Progenitor cell of endocrine pancreas (in vitro differentiated cells): ENCODE measurements around the gene ZNF804B. TPM values are rescaled to one million over a fixed set of nuclear protein-coding genes. Genes with fewer than 3 reads are reported as not detected.

Experiments used
- DNase-seq: peaks from one replicate; pipeline ENCODE4 v3.0.0; 2021; ENCODE audit warnings: low spot score; ENCODE audit not compliant: unreplicated experiment
- H3K27ac Mint-ChIP-seq: 2 replicates; pipeline ENCODE4 v1.8.0; 2021; ENCODE audit warnings: mild to moderate bottlenecking, moderate library complexity, mixed read lengths
- H3K27me3 Mint-ChIP-seq: 2 replicates; pipeline ENCODE4 v1.8.0; 2021; ENCODE audit warnings: mixed read lengths
- H3K36me3 Mint-ChIP-seq: 2 replicates; pipeline ENCODE4 v1.8.0; 2022; ENCODE audit warnings: mixed read lengths; ENCODE audit not compliant: insufficient read depth
- H3K4me1 Mint-ChIP-seq: 2 replicates; pipeline ENCODE4 v1.8.0; 2021; ENCODE audit warnings: low read depth, mixed read lengths
- H3K4me3 Mint-ChIP-seq: 2 replicates; pipeline ENCODE4 v1.8.0; 2021; ENCODE audit warnings: low read depth, mild to moderate bottlenecking, moderate library complexity, mixed read lengths
- H3K9me3 Mint-ChIP-seq: 2 replicates; pipeline ENCODE4 v1.8.0; 2021; ENCODE audit warnings: low read depth, mixed read lengths
- CTCF ChIP-seq: fragments of 200-600 bp; sonication (generic); IDR thresholded peaks from one replicate; pipeline ENCODE4 v1.5.0; 2021; ENCODE audit warnings: antibody characterized with exemption, mild to moderate bottlenecking; ENCODE audit not compliant: unreplicated experiment
- total RNA-seq: library from RNA; stranded (reverse); gene quantifications from 2 replicates; pipeline ENCODE4 v1.2.1, GENCODE V29; 2021

The ZNF804B gene
- total RNA-seq, 1 donor from 2014 or later, result not detected

GRCh38 chr7:88792361-88792760 is 32.9 kb downstream of the ZNF804B start:
- Mint-ChIP-seq H3K36me3 (no peaks in the 10 kb centered on the region), H3K27me3 (no peaks in the 10 kb centered on the region), H3K9me3 (no peaks in the 10 kb centered on the region), H3K4me3 (no peak overlapping the region), H3K27ac (no peak overlapping the region), H3K4me1 (peaks cover 4% of the 10 kb centered on the region)
- no peak for DNase-seq
- TF ChIP-seq CTCF, result no peak

- no peak within 1 kb of the TSS for H3K27ac Mint-ChIP-seq
- H3K27me3 Mint-ChIP-seq, result no peaks in the 10 kb centered on the region
- no peaks in the 10 kb centered on the region for H3K9me3 Mint-ChIP-seq
Observed at GRCh38 chr7:88795553-88795952, 36.1 kb downstream of the ZNF804B start, which contains the start of gene TEX47. TEX47 (minus strand) TSS chr7:88795737; CDS start chr7:88794942, 795 bp downstream.

GRCh38 chr7:88801046-88801445 is 41.5 kb downstream of the ZNF804B start:
- H3K4me3 Mint-ChIP-seq, result no peak overlapping the region
- no peaks in the 10 kb centered on the region for H3K27me3 Mint-ChIP-seq
- H3K27ac Mint-ChIP-seq, result no peak overlapping the region
- H3K9me3 Mint-ChIP-seq, result no peaks in the 10 kb centered on the region
- no peak for DNase-seq
- H3K4me1 Mint-ChIP-seq, result no peaks in the 10 kb centered on the region
- no peaks in the 10 kb centered on the region for H3K36me3 Mint-ChIP-seq
- no peak for TF ChIP-seq CTCF

More at GRCh38 chr7:88795553-88795952, 36.1 kb downstream of the ZNF804B start, which contains the start of gene TEX47:
- Mint-ChIP-seq H3K4me1 (peaks cover 4% of the 10 kb centered on the region), H3K4me3 (no peak within 1 kb of the TSS), H3K36me3 (no peaks in the 10 kb centered on the region)
- DNase-seq, result no peak
- no peak for TF ChIP-seq CTCF

GRCh38 chr7:88806280-88807037 is 47.0 kb downstream of the ZNF804B start:
- Mint-ChIP-seq H3K9me3 (no peaks in the 10 kb centered on the region), H3K27ac (no peak overlapping the region), H3K4me1 (peaks cover 4% of the 10 kb centered on the region), H3K4me3 (no peak overlapping the region), H3K36me3 (no peaks in the 10 kb centered on the region), H3K27me3 (no peaks in the 10 kb centered on the region)
- no peak for DNase-seq
- TF ChIP-seq CTCF, result no peak

- no peak for DNase-seq
- TF ChIP-seq CTCF, result no peak
- Mint-ChIP-seq H3K4me3 (no peak overlapping the region), H3K27me3 (peaks cover 4% of the 10 kb centered on the region), H3K27ac (no peak overlapping the region), H3K4me1 (peaks cover 16% of the 10 kb centered on the region), H3K36me3 (no peaks in the 10 kb centered on the region), H3K9me3 (no peaks in the 10 kb centered on the region)
Observed at GRCh38 chr7:88818552-88818951, 59.1 kb downstream of the ZNF804B start.
